ENCODE data around the gene KLF18.
"Not testable (repeated sequence)": the region's sequence is repeated elsewhere in the genome, so short reads cannot be mapped to it uniquely, and the experiment has no call there.

The KLF18 gene

DNA sequence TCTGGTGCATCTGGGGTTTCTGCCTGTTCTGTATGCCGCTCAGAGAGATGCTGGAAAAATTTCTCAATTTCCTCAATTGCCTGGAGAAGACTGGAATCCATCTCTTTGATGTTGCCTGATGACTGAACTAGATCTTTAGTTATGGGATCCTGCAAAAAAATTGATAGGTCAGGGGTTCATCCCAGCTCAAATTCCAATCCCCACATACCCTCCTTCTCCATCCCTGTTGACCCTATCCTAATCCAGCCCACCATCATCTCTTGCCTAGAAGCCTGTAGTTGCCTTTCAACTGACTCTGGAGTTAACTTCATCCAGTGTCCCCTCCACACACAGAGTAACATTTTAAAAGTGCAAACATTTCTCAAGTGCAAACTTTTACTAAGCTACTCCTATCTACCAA lies at the start of gene KLF18:
Gene KLF18, minus strand, starts transcription at position 101 of the 400 bp plus-strand sequence. Its CDS starts 0 bp downstream, at position 101.
- no peak for DNase-seq

DNA sequence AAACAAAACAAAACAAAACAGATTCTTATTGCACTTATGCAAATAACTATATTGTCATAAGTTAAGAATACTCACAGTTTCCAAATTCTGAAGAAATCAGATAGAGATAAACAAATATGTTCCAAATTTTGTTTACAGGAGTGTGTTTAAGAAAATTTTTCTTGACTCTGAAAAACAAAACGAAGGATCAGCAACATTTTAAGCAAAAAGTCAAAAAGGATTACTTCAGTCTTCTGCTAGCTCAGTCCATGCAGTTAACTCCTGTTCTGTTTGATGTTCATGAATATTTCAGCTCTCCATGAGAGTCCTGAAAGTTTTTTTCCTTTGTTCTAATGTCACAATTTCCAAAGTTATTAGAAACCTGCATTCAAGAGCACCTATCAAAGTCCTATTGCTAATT lies 33.2 kb upstream of the KLF18 start:
- no peak for DNase-seq

DNA sequence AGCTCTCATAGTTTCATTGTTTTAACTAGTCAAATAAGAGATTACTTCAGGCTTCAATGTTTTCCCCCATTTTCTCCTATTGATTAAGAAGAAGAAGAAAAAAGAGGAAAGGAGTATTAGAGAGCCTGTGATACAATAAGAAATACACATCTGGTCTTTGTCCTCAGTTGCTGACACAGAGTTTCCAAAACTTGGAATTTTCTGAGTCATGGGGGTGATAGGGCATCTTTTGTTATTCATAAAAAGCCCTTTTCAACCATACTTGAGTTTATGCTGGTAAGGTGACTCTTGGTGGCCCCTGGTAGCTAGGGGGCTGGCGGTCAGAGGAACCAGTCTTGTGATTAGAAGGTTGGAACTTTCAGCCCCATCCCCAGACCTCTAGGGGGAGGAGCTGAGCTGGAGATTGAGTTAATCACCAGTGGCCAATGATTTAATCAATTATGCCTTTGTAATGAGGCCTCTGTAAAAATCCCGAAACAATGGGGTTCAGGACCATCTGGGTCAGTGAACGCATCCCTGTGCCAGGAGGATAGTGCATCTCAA lies 28.9 kb upstream of the KLF18 start:
- no peak for DNase-seq

DNA sequence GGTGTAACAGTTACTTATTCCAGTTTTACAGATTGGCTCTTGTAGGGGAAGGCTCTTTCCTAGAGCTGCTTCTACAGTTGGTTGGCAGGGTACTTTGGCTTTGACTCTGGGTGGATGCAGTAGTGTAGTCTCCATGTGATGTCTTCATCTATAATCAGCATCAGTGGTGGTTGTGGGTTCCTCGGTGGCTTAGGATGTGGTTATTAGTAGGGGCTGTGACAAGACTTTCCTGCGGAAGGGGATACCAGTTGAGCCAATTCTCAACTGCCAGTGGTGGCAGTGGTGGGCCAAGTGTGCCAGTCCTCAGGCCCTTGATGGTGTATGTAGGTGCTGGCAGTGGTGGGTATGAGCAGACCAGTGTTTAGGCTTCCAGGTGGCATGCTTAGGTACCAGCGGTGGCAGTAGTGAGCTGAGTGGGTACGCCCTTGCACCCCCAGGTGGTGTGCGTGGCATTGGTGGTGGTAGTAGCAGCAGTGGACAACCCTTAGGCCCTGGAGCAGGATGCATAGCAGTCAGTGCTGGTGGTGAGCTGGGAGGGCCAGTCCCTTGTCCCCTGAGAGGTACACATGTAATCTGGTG lies 27.2 kb upstream of the KLF18 start:
- DNase-seq: peak; percentile 39

DNA sequence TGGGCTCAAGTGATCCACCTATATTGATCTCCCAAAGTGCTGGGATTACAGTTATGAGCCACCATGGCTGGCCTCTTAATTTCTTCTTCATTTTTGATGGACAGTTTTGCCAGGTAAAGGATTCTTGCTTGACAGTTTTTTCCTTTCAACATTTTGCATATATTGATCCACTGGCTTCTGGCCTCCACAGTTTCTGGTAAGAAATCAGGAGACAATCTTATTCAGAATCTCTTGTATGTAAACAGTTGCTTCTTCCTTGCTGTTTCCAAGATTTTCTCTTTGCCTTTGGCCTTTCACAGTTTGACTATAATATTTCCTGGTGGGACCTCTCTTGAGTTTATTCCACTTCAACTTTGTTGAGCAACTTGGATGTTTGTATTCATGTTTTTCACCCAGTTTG lies 20.1 kb upstream of the KLF18 start:
- DNase-seq: no peak

DNA sequence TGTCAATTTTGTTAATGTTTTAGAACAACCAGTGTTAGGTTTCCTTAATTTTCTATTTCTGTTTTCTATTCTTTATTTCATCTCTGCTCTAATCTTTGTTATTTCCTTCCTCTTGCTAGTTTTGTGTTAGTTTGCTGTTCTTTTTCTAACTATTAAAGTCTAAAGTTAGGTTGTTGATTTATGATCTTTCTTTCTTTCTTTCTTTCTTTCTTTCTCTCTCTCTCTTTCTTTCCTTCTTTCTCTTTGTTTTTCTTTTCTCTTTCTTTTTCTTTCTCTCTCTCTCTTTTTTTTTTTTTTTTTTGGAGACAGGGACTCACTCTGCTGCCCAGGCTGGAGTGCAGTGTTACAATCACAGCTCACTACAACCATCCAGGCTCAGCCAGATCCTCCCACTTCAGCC lies 17.4 kb upstream of the KLF18 start:
- no peak for DNase-seq

DNA sequence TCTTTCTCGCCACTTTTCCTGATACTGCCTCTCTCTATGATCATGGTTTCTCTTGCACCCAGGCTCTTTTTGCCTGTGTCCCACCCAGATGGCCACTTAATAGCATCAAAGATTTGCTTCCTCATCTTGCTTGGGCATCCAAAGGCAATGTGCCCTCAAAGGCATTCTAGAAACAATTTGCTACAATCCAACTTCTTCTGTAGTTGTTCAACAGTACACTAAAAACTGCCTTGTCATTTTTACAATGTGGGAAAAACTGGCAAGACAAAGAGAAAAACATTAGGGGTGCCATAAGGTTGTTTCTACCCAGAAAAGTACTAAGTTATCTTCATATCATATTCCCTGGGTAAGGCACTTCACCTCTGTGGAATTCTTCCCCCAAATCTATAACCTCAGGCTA lies 16.5 kb upstream of the KLF18 start:
- no peak for DNase-seq

DNA sequence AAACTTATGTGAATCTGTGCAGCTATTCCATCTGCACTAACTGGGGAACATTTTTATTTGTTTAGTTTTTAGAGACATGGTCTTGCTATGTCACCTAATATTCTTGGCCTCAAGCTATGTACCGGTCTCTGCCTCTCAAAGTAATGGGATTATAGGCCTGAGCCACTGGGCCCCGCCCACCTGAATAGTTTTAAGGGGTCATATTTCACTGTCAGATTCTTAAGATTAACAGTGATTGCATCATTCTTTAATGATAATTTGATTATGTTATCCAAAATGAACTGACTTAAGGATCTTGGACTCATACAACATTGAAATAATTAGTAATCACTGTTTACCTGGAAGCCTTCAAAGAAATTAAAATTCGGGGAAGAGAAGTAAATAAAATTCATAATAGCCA lies 12.6 kb upstream of the KLF18 start:
- DNase-seq: no peak

DNA sequence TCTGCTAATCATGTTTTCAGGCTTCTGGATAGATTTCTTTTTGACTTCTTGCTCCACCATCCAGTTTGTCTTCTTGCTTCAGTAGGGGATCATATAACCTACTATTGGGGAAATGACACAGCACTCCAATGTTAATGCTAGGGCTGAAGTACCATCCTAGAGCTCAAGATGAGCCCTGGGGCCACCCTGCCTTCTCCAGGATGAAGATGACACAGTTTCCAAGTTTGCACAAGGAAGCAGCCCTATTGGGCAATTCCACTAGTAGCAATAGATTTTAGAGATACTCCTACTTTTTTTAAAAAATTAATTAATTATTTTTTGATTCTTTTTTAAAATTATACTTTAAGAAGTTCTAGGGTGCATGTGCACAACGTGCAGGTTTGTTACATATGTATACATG lies 11.3 kb upstream of the KLF18 start:
- no peak for DNase-seq

DNA sequence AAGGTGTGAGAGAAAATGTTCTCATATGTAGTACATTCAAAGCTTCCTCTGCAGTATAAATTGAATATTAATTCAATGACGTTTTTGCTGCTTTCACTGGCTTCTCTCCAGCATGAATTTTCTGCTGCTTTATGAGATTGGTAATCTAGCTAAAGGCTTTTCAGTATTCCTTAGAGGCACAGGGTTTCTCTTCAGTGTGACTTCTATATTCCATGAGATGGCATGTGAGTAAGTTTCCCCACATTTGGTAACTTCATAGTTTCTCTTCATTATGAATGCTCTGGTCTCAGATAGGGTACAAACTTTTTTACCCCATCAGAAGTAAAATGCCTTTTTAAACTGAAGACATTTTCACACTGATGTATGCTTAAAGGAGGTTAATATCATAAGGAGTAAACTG lies 10.4 kb upstream of the KLF18 start:
- DNase-seq: no peak

DNA sequence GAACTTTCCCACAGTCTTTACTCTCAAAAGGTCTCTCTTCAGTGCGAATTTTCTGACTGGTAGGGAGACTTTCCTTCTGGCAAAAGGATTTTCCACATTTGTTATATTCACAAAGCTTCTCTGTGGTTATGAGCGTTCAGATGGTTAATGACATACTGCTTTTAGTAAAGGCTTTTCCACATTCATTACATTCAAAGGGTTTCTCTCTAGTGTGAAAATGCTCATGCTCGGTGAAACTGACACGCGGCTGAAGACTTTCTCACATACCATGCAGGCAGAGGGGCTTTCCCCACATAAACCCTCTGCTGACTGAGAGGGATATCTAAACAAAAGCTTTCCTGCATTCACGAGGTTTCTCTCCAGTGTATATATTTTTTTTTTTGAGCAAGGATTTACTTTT lies 9.9 kb upstream of the KLF18 start:
- no peak for DNase-seq

DNA sequence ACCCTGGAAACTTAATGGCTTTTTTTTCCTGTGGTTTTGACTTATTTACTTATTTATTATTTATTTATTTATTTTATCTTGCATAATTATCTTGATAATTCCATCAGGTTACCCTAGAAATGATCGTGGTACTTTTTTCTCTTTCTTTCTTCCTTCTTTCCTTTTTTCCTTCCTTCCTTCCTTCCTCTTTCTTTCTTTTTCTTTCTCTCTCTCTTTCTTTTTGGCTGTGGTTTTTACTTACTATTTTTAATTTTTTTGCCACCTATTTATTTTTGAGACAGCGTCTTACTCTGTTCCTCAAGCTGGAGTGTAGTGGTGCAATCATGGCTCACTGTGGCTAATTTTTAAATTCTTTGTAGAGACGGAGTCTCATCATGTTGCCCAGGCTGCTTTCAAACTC lies 6.2 kb upstream of the KLF18 start:
- no peak for DNase-seq

DNA sequence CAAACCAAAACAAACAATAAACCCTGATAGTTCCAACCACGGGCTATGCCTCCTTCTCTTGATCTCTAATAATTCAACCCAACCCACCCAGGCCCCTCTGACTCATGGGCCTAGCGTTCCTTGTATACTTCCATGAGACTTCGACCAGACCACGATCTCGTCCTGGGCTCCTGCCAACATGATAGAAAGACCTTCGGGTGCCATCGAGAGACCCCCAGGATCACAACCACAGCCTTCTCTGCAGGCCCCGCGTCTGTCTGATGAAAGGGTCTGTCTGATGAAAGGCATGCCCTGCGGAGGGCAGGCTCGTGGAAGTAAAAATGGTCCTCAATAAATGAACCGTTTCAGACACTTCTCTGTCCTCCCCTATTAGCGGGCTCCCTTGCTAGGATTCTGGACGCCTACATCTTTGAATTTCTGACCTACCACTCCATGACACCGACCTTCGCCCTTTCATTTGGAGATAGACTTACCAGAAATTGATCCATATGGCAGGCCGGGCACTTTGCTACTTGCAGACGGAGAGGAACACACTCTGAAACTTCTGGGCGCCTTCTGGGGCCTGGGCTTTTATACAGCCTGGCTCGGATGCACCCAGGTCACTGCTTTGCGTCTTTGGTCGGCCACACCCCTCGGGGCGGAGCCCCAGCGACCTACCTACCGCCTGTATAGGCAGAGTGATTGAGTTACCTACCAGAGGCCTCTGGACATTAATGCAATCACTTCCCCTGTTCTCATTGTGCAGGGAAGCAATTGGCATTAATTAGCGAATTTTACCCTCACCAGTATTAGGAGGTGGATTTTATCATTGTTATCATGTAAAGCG lies 5.3 kb upstream of the KLF18 start:
- DNase-seq: no peak

DNA sequence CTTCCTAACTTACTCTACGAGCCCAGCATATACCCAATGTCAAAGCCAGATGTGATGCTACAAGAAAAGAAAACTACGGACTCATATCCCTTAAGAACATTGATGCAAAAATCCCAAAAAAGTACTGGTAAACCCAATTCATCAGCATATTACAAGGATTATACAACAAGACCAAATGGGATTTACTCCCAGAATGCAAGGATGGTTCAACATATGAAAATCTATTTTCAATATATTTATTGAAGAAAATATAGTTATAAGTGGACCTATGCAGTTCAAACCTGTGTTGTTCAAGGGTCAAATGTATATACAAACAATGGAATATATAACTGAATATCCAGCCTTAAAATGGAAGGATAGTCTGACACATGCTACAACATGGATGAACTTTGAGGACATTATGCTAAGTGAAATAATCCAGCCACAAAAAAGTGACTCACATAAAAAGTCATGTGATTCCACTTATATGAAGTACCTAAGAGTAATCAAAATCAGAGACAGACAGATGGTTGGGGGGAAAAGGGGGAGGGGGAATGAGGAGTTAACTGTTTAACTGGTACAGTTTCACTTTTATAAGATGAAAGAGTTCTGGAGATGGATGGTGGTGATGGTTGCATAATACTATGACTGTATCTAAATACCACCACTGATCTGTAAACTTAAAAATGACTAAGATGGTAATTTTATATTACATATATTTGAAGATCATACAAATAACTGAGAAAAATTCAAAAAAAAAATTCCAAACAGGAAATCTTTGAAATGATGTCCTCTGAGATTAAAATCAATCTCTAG lies 3.7 kb upstream of the KLF18 start:
- DNase-seq: no peak

DNA sequence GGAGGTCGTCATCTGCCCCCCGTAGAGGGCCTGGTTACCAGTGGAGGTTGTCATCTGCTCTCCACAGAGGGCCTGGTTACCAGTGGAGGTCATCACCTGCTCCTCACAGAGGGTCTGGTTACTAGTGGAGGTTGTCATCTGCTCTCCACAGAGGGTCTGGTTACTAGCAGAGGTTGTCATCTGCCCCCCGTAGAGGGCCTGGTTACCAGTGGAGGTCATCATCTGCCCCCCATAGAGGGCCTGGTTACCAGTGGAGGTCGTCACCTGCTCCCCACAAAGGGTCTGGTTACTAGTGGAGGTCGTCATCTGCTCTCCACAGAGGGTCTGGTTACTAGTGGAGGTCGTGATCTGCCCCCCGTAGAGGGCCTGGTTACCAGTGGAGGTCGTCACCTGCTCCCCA lies 1.9 kb downstream of the KLF18 start:
- not testable (repeated sequence) for DNase-seq

DNA sequence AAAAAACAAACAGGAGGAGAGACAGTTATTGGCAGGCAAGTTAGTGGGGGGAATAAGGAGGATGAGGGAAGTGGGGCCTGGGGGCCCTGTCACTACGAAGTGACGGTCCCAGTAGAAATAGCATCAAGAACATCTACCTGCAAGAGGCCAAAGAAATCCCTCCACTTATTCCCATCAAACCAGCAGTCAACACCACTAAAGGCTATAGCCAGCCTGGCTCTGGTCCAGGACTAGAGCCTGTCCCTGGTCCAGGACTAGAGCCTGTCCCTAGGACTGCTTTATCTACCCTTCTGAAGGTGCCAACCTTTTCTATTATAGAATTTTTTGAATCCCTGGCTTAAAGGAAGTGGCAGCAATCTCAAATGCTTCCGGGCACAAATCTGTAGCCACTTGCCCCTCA lies 3.2 kb downstream of the KLF18 start:
- DNase-seq: no peak

DNA sequence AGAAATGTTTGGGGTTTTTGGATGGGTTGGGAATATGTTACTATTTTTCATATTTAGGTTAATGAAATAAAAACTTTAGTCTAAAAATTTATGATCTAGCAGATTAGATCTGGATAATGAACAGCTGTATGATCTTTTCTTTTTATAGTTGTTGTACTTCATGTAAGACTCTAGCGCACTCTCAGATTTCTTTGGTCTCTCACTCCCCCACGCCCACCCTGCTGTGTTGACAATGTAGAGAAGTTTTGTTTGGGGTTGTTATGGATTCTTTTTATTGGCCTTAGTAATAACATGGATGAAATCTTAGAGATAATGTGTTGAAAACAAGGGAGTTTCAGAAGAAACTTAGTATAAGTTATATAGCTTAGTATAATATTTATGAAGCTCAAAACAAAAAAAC lies 5.5 kb downstream of the KLF18 start:
- no peak for DNase-seq

DNA sequence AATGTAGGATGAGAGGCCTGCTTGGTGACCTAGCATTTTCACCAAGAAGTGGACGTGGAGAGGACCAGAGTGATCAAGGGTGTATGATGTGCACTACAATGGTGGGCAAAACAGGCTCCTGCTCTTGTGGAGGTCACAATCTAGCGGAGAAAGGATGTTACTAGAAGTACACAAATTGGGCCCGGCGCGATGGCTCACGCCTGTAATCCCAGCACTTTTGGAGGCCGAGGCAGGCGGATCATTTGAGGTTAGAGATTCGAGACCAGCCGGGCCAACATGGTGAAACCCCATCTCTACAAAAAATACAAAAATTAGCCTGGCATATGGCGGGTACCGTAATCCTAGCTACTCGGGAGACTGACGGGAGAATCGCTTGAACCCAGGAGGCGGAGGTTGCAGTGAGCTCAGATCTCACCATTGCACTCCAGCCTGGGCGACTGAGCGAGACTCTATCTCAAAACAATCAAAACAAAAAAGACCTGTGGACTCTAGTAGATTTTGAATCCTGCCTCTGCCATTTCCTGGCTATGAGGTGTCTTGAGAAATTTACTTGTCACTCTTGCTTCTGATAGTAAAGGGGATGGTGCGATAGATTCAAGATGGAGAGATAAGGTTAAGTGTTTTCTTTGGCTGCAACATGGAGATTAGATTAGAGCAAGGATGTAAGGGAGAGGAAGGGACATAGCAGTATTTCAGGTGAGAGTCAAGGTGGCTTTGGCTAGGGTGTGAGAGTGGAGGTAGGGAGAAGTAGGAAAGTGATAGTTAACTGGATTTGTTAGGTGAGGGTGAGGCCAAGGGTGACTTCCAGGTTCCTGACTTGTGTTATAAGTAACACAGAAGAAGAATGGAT lies 7.1 kb downstream of the KLF18 start:
- no peak for DNase-seq

DNA sequence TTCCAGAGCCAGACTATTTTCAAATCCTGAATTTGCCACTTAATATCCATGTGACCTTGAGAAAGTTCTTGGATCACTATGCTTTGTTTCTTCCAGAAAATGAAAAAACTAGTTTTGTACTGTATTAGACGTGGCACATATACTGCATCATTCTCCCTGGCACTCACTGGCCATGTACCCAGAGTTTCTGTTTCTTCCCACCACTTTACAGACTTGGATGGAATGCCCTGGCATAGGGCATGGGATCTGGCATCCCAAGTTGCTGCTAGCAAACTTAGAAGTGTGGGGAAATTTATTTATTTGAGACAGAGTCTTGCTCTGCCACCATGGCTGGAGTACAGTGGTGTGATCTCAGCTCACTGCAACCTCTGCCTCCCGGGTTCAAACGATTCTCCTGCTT lies 10.0 kb downstream of the KLF18 start:
- no peak for DNase-seq

DNA sequence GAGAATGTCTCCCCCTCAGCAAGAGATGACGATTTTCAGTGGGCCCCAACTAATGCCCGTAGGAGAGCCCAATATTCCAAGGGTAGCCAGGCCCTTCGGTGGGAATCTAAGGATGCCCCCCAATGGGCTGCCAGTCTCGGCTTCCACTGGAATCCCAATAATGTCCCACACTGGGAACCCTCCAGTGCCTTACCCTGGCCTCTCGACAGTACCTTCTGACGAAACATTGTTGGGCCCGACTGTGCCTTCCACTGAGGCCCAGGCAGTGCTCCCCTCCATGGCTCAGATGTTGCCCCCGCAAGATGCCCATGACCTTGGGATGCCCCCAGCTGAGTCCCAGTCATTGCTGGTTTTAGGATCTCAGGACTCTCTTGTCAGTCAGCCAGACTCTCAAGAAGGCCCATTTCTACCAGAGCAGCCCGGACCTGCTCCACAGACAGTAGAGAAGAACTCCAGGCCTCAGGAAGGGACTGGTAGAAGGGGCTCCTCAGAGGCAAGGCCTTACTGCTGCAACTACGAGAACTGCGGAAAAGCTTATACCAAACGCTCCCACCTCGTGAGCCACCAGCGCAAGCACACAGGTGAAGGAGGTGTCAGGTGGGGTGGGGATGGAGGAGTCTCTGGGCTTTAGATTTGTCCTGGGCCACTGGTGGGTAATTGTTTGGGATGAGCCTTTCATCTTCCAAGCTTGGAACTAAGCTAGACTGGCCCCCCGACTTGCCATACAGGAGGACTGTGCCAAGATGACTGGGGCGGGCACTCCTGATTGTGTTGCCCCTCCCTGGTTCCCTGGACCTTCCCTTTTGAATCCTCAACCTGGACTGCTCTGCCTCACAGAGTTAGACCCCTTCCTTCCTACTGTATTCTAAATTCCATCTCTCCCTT lies 11.6 kb downstream of the KLF18 start:
- DNase-seq: no peak

DNA sequence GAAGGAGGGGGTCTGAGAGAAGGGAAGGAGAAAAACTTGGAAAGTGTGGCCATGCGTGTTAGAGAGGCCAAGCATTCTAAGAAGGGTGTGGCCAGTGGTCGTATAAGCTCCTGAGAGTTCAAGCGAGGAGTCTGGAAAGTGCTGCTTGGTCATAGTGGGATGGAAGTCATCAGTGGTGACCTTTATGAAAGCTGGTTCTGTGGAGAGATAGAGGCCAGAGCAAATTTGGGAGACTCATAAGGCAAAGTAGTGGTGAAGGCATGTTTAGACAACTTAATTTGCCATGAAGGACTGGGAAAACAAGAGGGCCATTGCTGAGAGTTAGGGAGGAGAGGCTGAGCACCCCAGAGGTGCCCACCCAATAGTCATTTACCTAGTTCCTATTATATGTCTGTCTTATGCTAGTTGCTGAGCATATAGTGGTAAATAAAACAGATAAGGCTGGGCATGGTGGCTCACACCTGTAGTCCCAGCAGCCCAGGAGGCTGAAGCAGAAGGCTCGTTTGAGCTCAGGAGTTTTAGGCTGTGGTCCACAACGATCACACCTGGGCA lies 21.0 kb downstream of the KLF18 start:
- no peak for DNase-seq

Data from hematopoietic multipotent progenitor cell treated with erythropoietin and hydrocortisone succinate and interleukin-3 and kit ligand, for 8 days (in vitro differentiated cells).